Tibial nerve (tissue), 4 donors: ENCODE measurements around the gene THEMIS.

ENCODE experiments used
- CTCF ChIP-seq, 5 experiments: fragments of 200-600 bp in 3 of 5; fragments of 450-650 bp in 2 of 5; sonication (generic) in 3 of 5; IDR thresholded peaks; one replicate each; pipeline ENCODE4 v1.5.1; 2016 to 2019; ENCODE audit warnings: antibody characterized with exemption in 5 of 5, mild to moderate bottlenecking in 3 of 5, moderate library complexity in 2 of 5
- EP300 ChIP-seq, 2 donors: sonication (generic); formaldehyde crosslinking; IDR thresholded peaks; one replicate each; pipeline ENCODE4 v1.6.1; 2017; ENCODE audit warnings: antibody characterized with exemption in 2 of 2, mild to moderate bottlenecking in 1 of 2
- POLR2A ChIP-seq, 2 donors: fragments of 450-650 bp; IDR thresholded peaks; one replicate each; pipeline ENCODE4 v1.6.1; 2017; ENCODE audit warnings: antibody characterized with exemption in 2 of 2, mild to moderate bottlenecking in 2 of 2, moderate library complexity in 2 of 2

GRCh38 chr6:127710668-127711067, 190.2 kb downstream of the THEMIS start:
- TF ChIP-seq CTCF (IDR thresholded peaks at IDR 0.05) (no peak), EP300 (IDR thresholded peaks at IDR 0.05) (no peak), POLR2A (IDR thresholded peaks at IDR 0.05) (no peak)
